CD4-positive, alpha-beta T cell treated with Interleukin-17A for 4 hours (primary cell): ENCODE data around the gene CXCL16.

Experiments
- DNase-seq: peaks from one replicate; pipeline ENCODE4 v3.0.0-alpha.2; 2020; ENCODE audit warnings: mixed read lengths

CXCL16 gene, protein sequence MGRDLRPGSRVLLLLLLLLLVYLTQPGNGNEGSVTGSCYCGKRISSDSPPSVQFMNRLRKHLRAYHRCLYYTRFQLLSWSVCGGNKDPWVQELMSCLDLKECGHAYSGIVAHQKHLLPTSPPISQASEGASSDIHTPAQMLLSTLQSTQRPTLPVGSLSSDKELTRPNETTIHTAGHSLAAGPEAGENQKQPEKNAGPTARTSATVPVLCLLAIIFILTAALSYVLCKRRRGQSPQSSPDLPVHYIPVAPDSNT

GRCh38 chr17:4739122-4740024 is at the start of gene CXCL16, which contains the start of gene ZMYND15:
CXCL16 (minus strand) TSS chr17:4739928; CDS start chr17:4739339, 589 bp downstream.
ZMYND15 (plus strand) TSS chr17:4739833; CDS start chr17:4740549, 716 bp downstream.
- peak; percentile 76 for DNase-seq

GRCh38 chr17:4788807-4789700 is 49.3 kb upstream of the CXCL16 start, which contains the start of gene GLTPD2:
GLTPD2 (plus strand) TSS chr17:4788964; CDS start chr17:4789012, 48 bp downstream.
- no peak for DNase-seq

GRCh38 chr17:4788159-4788806 is 48.6 kb upstream of the CXCL16 start:
- DNase-seq = no peak

DNA sequence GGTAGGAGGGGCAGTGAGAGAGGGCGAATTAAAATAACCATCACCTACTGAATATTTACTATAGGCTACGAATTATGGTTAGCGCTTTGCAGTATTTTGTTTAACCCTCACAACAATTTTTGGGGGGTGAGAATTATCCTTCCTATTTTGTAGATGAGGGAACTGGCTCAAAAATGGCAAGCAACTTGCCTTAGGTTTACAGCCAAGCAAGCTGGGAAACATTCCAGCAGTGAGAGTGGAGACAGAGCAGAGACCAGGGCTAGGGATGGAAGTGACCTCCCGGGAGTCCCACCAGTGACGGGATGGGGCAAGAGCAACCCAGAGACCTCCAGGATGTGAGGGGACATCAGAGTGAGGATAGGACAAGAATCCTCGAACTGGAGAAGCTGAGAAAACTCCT is 46.8 kb upstream of the CXCL16 start:
- DNase-seq = no peak

- DNase-seq = no peak
Measured at GRCh38 chr17:4786106-4786511, 46.4 kb upstream of the CXCL16 start, which contains the start of gene VMO1. VMO1 (minus strand) TSS chr17:4786364; CDS start chr17:4786352, 12 bp downstream.

GRCh38 chr17:4785311-4786105 is 45.8 kb upstream of the CXCL16 start:
- peak; percentile 21 for DNase-seq

DNA sequence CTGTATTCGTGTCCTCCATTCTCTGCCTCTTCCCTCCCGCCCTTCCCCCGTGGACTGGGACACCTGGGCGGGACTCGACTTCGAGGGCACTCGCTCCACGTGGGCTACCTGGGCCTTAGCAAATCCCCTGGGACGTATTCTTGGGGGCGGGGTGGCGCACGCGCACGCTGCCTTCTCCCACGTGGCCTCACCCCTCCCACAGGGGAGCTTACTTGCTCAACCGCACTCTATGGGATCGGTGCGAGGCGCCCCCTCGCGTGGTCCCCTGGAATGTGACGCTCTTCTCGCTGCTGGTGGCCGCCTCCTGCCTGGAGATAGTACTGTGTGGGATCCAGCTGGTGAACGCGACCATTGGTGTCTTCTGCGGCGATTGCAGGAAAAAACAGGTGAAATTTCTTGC is 42.9 kb upstream of the CXCL16 start:
- DNase-seq = peak; percentile 32

GRCh38 chr17:4780325-4780955 is 40.7 kb upstream of the CXCL16 start:
- no peak for DNase-seq

GRCh38 chr17:4777969-4778760 is 38.4 kb upstream of the CXCL16 start:
- no peak for DNase-seq

GRCh38 chr17:4772235-4772613 is 32.5 kb upstream of the CXCL16 start:
- no peak for DNase-seq

DNA sequence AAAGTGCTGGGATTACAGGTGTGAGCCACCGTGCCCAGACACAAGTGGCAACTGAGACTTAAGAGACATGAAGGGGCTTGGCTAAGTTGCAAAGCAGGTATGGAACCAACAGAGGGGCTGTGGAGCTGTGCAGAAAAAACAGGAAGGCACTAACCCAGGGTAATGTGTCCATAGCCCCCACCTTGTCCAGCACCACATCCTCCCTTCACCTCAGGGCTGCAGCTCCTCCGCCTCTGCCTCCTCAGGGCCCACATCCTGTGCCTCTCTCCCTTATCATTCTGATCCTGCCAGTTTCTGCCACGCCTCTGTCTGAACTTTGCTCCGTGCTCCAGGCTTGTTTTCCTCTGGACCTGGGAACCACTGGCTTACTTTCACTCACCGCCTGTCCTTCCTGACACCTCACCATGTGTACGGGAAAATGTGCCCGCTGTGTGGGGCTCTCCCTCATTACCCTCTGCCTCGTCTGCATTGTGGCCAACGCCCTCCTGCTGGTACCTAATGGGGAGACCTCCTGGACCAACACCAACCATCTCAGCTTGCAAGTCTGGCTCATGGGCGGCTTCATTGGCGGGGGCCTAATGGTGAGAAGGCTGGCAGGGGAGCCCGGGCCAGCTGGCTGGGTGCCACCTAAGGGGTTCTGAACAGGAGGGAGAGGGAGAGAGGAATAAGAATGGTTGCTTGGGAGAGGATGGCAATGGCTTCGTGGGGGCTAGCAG is 31.9 kb upstream of the CXCL16 start, which contains the start of gene TM4SF5:
Gene TM4SF5, plus strand, starts transcription at position 368 of the 716 bp plus-strand sequence. Its CDS starts 37 bp downstream, at position 405.
- DNase-seq = no peak

DNA sequence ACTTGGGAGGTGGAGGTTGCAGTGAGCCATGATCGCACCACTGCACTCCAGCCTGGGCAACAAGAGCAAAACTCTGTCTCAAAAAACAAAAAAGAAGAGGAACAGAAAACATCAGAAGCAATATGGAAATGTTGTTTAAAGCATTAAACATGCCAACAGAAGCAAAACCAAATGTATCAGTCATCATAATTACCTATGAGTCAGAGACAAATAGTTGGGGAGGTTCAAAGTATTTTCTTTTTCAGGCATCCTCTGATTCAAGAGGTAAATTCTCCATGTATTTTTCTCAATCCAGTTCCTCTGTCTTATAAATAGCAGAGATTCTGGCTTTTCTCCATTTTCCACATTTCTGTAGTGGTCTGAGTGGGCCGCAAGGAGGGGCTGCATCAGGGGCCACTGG is 29.9 kb upstream of the CXCL16 start:
- no peak for DNase-seq

GRCh38 chr17:4768298-4768697 is 28.6 kb upstream of the CXCL16 start:
- DNase-seq = no peak

- DNase-seq = no peak
Measured at GRCh38 chr17:4766723-4767122, 27.0 kb upstream of the CXCL16 start.

DNA sequence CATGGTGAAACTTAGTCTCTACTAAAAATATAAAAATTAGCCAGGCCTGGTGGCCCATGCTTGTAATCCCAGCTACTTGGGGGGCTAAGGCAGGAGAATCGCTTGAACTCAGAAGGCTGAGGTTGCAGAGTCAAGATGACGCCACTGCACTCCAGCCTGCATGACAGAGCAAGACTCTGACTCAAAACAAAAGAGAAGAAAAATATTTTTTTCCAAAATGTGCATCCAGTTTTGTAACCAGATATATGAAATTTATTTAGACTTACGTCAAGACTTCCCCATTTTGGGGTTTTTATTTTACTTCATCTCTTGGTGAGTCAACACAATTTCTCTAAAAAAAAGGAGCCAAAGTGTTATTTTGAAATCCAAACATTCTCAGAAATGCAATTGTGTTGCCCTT is 26.5 kb upstream of the CXCL16 start:
- DNase-seq = no peak

- DNase-seq = no peak
Measured at GRCh38 chr17:4764595-4764994, 24.9 kb upstream of the CXCL16 start.

GRCh38 chr17:4759776-4760236 is 20.1 kb upstream of the CXCL16 start:
- no peak for DNase-seq

DNA sequence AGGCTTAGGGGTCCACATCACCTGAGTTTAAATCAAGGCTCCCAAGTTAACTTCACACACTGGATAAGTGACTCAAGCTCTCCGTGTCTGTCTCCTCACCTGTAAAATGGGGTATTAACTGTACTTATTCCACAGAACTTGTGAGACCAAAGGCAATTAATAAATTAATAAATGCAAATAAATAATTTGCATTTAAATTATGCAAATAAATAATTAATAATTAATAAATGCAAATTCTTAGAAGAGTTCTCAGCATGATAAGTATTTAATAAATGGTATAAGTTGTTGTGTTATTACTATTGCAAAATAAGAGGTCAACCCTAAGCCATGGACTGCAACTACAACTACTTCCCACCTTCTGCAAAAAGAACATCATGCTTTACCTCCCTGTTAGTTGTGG is 13.7 kb upstream of the CXCL16 start:
- DNase-seq = no peak

DNA sequence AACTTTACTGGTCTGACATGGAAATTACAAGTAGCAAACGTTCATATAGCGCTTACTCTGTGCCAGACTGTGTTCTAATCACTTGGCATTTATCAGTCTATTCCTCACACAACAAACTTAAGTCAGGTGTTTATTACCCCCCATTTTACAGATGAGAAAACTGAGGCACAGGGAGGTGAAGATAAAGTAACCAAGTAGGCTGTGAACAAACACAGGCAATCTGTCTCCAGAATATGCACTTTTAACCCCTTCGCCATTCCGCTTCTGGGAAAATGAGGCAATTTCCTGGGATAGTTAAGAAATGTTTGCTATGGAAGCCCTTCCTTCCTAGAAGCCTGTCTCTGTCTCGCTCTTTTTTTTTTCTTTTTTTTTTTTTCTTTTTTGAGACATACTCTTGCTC is 12.2 kb upstream of the CXCL16 start:
- DNase-seq = no peak
